CD14-positive monocyte (primary cell): ENCODE measurements around the gene CHN2. TPM values are rescaled to one million over a fixed set of nuclear protein-coding genes. Genes with fewer than 3 reads are reported as not detected.

Experiments
- DNase-seq, 3 donors: peaks; one replicate each; pipeline ENCODE4 v3.0.0-alpha.2; 2011 to 2022
- H2AFZ ChIP-seq: 2 replicates; pipeline ENCODE4 v1.6.0; 2012; ENCODE audit warnings: mild to moderate bottlenecking, low read depth, low read length, inconsistent platforms; ENCODE audit not compliant: insufficient read depth, poor library complexity, severe bottlenecking
- H3K27ac ChIP-seq, 2 donors: 1 replicate in 1 of 2; 2 replicates in 1 of 2; pipeline ENCODE4 v1.5.1; 2012 to 2013; ENCODE audit warnings: low read length in 2 of 2, control low read depth in 1 of 2, inconsistent platforms in 1 of 2, low read depth in 1 of 2, mild to moderate bottlenecking in 1 of 2
- H3K27me3 ChIP-seq, 2 donors: one replicate each; pipeline versions ENCODE4 v1.6.0 to v1.6.1; 2011 to 2013; ENCODE audit warnings: low read length in 2 of 2; ENCODE audit not compliant: control insufficient read depth in 2 of 2, insufficient read depth in 2 of 2
- H3K36me3 ChIP-seq, 2 donors: replicated peaks in 1 of 2; 1 replicate in 1 of 2; 2 replicates in 1 of 2; pipeline versions ENCODE4 v1.5.1 to v1.6.1; 2012 to 2013; ENCODE audit warnings: low read length in 2 of 2, control low read depth in 1 of 2, inconsistent platforms in 1 of 2, mild to moderate bottlenecking in 1 of 2; ENCODE audit not compliant: insufficient read depth in 2 of 2, control insufficient read depth in 1 of 2
- H3K4me1 ChIP-seq, 2 donors: 1 replicate in 1 of 2; 2 replicates in 1 of 2; pipeline versions ENCODE4 v1.5.1 to v1.6.1; 2012 to 2013; ENCODE audit warnings: low read length in 2 of 2, control low read depth in 1 of 2, inconsistent platforms in 1 of 2, mild to moderate bottlenecking in 1 of 2, moderate library complexity in 1 of 2; ENCODE audit not compliant: insufficient read depth in 2 of 2, control insufficient read depth in 1 of 2
- H3K4me2 ChIP-seq: replicated peaks from 2 replicates; pipeline ENCODE3; 2012; ENCODE audit warnings: low read length, moderate library complexity, mild to moderate bottlenecking; ENCODE audit not compliant: poor library complexity, severe bottlenecking; ENCODE audit errors: extremely low read depth
- H3K4me3 ChIP-seq, 3 experiments: fragments of 200-600 bp in 1 of 3; sonication (generic) in 1 of 3; replicated peaks in 1 of 3; 1 replicate in 2 of 3; 2 replicates in 1 of 3; pipeline ENCODE4 v1.5.1; 2011 to 2013; ENCODE audit warnings: low read length in 3 of 3, mild to moderate bottlenecking in 3 of 3, control low read depth in 2 of 3, low read depth in 2 of 3, inconsistent platforms in 1 of 3, moderate library complexity in 1 of 3
- H3K79me2 ChIP-seq: 2 replicates; pipeline ENCODE4 v1.6.0; 2012; ENCODE audit warnings: mild to moderate bottlenecking, control low read depth, inconsistent platforms, low read length, moderate library complexity; ENCODE audit not compliant: insufficient read depth
- H3K9ac ChIP-seq: 2 replicates; pipeline ENCODE4 v1.6.0; 2017; ENCODE audit warnings: low read length, mild to moderate bottlenecking; ENCODE audit not compliant: insufficient read depth, poor library complexity, severe bottlenecking
- H3K9me3 ChIP-seq, 2 donors: replicated peaks in 1 of 2; 1 replicate in 1 of 2; 2 replicates in 1 of 2; pipeline versions ENCODE4 v1.5.1 to v1.6.1; 2012 to 2013; ENCODE audit warnings: low read length in 2 of 2, control low read depth in 1 of 2; ENCODE audit not compliant: control insufficient read depth in 1 of 2, insufficient read depth in 1 of 2
- H4K20me1 ChIP-seq: 2 replicates; pipeline ENCODE4 v1.6.0; 2012; ENCODE audit warnings: mild to moderate bottlenecking, low read length, control low read depth, moderate library complexity; ENCODE audit not compliant: insufficient read depth
- H3K27ac Mint-ChIP-seq, 7 donors: one replicate each; pipeline ENCODE4 v1.8.0; 2020; ENCODE audit warnings: mild to moderate bottlenecking in 7 of 7, mixed read lengths in 7 of 7, moderate library complexity in 6 of 7, inconsistent platforms in 2 of 7
- H3K27me3 Mint-ChIP-seq, 3 donors: one replicate each; pipeline ENCODE4 v1.8.0; 2021 to 2022; ENCODE audit warnings: low read depth in 3 of 3, mild to moderate bottlenecking in 3 of 3, mixed read lengths in 3 of 3, moderate library complexity in 3 of 3, inconsistent platforms in 1 of 3
- H3K36me3 Mint-ChIP-seq, 2 donors: one replicate each; pipeline ENCODE4 v1.8.0; 2020; ENCODE audit warnings: mixed read lengths in 2 of 2, inconsistent platforms in 1 of 2, mild to moderate bottlenecking in 1 of 2
- H3K4me1 Mint-ChIP-seq: one replicate; pipeline ENCODE4 v1.8.0; 2020; ENCODE audit warnings: mild to moderate bottlenecking, mixed read lengths
- H3K4me3 Mint-ChIP-seq, 2 donors: one replicate each; pipeline ENCODE4 v1.8.0; 2020; ENCODE audit warnings: mild to moderate bottlenecking in 2 of 2, mixed read lengths in 2 of 2, moderate library complexity in 1 of 2
- H3K9me3 Mint-ChIP-seq, 7 donors: one replicate each; pipeline ENCODE4 v1.8.0; 2020 to 2022; ENCODE audit warnings: mixed read lengths in 7 of 7, mild to moderate bottlenecking in 6 of 7, moderate library complexity in 6 of 7, inconsistent platforms in 2 of 7
- WGBS: methylation state at CpG from one replicate; pipeline ENCODE4 v1.1.5; 2013; ENCODE audit warnings: missing lambda C conversion rate; ENCODE audit not compliant: insufficient coverage; 5-methylcytosine and 5-hydroxymethylcytosine counted together
- intact Hi-C, 2 donors: fragments of 100-400 bp; cut with micrococcal nuclease; formaldehyde crosslinking; loops; one replicate each; pipeline versions ENCODE4 v1.15.0 to v1.15.1; 2023
- polyA plus RNA-seq, 3 donors: library from polyadenylated mRNA; depleted of rRNA in 1 of 3; unstranded in 2 of 3; stranded (reverse) in 1 of 3; fragments of 300-500 nt in 2 of 3; fragments of >200 nt in 1 of 3; fragmentation: Illumina TruSeq in 2 of 3; gene quantifications; 1 replicate in 2 of 3; 2 replicates in 1 of 3; pipeline ENCODE4 v1.2.3, GENCODE V29; 2012 to 2021
- TF ChIP-seq, protein P1 (sequence below): fragments of 200-600 bp; IDR thresholded peaks from one replicate; pipeline ENCODE4 v1.8.0; 2022; ENCODE audit warnings: antibody characterized with exemption, mild to moderate bottlenecking

Gene CHN2
- polyA plus RNA-seq, 3 donors, result 26.6 to 66.5 (median 44.8) TPM

DNA sequence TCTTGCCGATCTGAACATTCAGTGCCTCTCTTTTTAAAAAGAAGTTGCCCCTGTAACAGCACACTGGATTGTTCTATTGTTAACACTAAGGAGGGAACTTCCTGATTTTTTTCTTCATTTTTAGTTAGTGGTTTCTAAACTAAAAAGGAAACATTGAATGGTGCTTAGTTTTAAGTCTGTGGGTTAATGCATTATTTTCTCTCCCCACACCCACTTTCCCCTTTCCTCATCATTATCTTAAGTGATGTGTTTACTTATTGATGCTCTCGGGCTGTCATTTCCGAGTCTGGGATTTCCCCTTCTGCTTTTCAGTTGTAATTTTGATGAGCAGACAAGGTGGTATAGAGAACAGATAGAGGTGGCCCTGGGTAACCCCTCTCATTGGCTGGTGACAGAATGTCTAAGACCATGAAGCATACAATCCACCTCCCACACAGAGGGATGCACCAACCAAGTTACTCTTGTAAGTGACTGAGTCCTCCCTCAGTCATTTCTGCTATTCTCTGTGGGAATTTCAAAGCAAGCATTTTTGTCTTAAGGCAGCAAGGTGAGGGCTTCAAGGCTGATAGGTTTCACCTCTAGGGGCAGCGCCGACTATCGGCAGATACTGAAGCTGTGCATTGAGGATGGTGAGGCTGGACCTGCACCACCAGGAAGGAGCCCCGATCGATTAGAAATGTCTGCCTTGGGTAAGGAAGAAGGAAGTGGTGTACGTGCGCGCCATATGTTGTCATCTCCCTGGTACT, 49.5 kb downstream of the CHN2 start:
- TF ChIP-seq, protein P1, sequence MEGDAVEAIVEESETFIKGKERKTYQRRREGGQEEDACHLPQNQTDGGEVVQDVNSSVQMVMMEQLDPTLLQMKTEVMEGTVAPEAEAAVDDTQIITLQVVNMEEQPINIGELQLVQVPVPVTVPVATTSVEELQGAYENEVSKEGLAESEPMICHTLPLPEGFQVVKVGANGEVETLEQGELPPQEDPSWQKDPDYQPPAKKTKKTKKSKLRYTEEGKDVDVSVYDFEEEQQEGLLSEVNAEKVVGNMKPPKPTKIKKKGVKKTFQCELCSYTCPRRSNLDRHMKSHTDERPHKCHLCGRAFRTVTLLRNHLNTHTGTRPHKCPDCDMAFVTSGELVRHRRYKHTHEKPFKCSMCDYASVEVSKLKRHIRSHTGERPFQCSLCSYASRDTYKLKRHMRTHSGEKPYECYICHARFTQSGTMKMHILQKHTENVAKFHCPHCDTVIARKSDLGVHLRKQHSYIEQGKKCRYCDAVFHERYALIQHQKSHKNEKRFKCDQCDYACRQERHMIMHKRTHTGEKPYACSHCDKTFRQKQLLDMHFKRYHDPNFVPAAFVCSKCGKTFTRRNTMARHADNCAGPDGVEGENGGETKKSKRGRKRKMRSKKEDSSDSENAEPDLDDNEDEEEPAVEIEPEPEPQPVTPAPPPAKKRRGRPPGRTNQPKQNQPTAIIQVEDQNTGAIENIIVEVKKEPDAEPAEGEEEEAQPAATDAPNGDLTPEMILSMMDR, result no peak
- H3K4me3 ChIP-seq, result no peak overlapping the region
- H3K79me2 ChIP-seq, result no peaks in the 10 kb centered on the region
- intact Hi-C loops, result no loop called here
- Mint-ChIP-seq H3K9me3 (peaks cover 0 to 2% (median 0%) of the 10 kb centered on the region in 7 donors), H3K36me3 (peaks cover 34 to 59% of the 10 kb centered on the region in 2 donors), H3K4me1 (peaks cover 50% of the 10 kb centered on the region), H3K27me3 (peaks cover 0 to 4% (median 0%) of the 10 kb centered on the region in 3 donors), H3K27ac (peak overlapping the region in 5 of 7 donors; percentile 42 to 81 (median 60)), H3K4me3 (no peak overlapping the region)
- H3K4me2 ChIP-seq, result peak overlapping the region; percentile 13
- H3K9me3 ChIP-seq, result no peaks in the 10 kb centered on the region
- peaks cover 82% of the 10 kb centered on the region for H4K20me1 ChIP-seq
- no peak overlapping the region for H3K27ac ChIP-seq
- DNase-seq, result peak in 2 of 3 donors; percentile 7 to 48
- H3K27me3 ChIP-seq, result no peaks in the 10 kb centered on the region
- no peak overlapping the region for H2AFZ ChIP-seq
- H3K4me1 ChIP-seq, result peaks cover 29 to 35% of the 10 kb centered on the region in 2 donors
- H3K9ac ChIP-seq, result no peak overlapping the region
- peaks cover 7 to 19% of the 10 kb centered on the region in 2 donors for H3K36me3 ChIP-seq
- WGBS, result 70% methylated on average over 6 of the region's 11 CpGs

GRCh38 chr7:29247224-29247962, 52.8 kb downstream of the CHN2 start:
- Mint-ChIP-seq H3K9me3 (peaks cover 0 to 2% (median 0%) of the 10 kb centered on the region in 7 donors), H3K4me1 (peaks cover 52% of the 10 kb centered on the region), H3K4me3 (no peak overlapping the region), H3K27ac (peak overlapping the region in 4 of 7 donors; percentile 32 to 74 (median 46)), H3K27me3 (peaks cover 0 to 3% (median 0%) of the 10 kb centered on the region in 3 donors), H3K36me3 (peaks cover 31 to 55% of the 10 kb centered on the region in 2 donors)
- Histone ChIP-seq H3K4me3 (no peak overlapping the region), H3K9ac (no peak overlapping the region), H3K9me3 (no peaks in the 10 kb centered on the region), H3K4me1 (peaks cover 44 to 47% of the 10 kb centered on the region in 2 donors), H3K4me2 (no peak overlapping the region), H3K36me3 (peaks cover 10 to 19% of the 10 kb centered on the region in 2 donors), H3K79me2 (no peaks in the 10 kb centered on the region), H3K27me3 (no peaks in the 10 kb centered on the region), H4K20me1 (peaks cover 74% of the 10 kb centered on the region), H2AFZ (no peak overlapping the region), H3K27ac (no peak overlapping the region)
- intact Hi-C loops, result no loop called here
- TF ChIP-seq, protein P1, result no peak
- WGBS, result 78% methylated on average over 6 of the region's 6 CpGs
- no peak for DNase-seq
